WTC11 (cell line): Measurements from ENCODE around the gene DDX10. TPM values are rescaled to one million over a fixed set of nuclear protein-coding genes. Genes with fewer than 3 reads are reported as not detected.

Source experiments
- ATAC-seq: fragments of 200-7000 bp; cut with Tn5 transposase; 2 replicates; pipeline ENCODE4 v1.10.0; 2021; ENCODE audit warnings: mild to moderate bottlenecking, moderate library complexity
- CTCF ChIA-PET: fragments of 300-600 bp; sonication (Branson Sonifier 250); formaldehyde crosslinking; loops from one replicate; lab custom pipeline; 2021; ENCODE audit warnings: antibody characterized with exemption; lab: Charles Lee
- POLR2A ChIA-PET: fragments of 350-600 bp; sonication (Branson Sonifier 250); formaldehyde crosslinking; loops from one replicate; lab custom pipeline; 2021; ENCODE audit warnings: antibody characterized with exemption; lab: Charles Lee
- DNase-seq: peaks from one replicate; pipeline ENCODE4 v3.0.0; 2021; ENCODE audit warnings: low spot score
- H3K27ac Mint-ChIP-seq: 2 replicates; pipeline ENCODE4 v1.8.0; 2021; ENCODE audit warnings: mixed read lengths
- H3K27me3 Mint-ChIP-seq: 2 replicates; pipeline ENCODE4 v1.8.0; 2021; ENCODE audit warnings: low read depth, mild to moderate bottlenecking, moderate library complexity, mixed read lengths
- H3K36me3 Mint-ChIP-seq: 2 replicates; pipeline ENCODE4 v1.8.0; 2021; ENCODE audit warnings: mixed read lengths
- H3K4me1 Mint-ChIP-seq: 2 replicates; pipeline ENCODE4 v1.8.0; 2022; ENCODE audit warnings: mixed read lengths
- H3K4me3 Mint-ChIP-seq: 2 replicates; pipeline ENCODE4 v1.8.0; 2021; ENCODE audit warnings: mild to moderate bottlenecking, moderate library complexity, mixed read lengths
- H3K9me3 Mint-ChIP-seq: 2 replicates; pipeline ENCODE4 v1.8.0; 2021; ENCODE audit warnings: mixed read lengths
- AFF4 ChIP-seq: sonication (generic); formaldehyde crosslinking; IDR thresholded peaks from 2 replicates; pipeline ENCODE4 v1.8.1; 2023; ENCODE audit warnings: mild to moderate bottlenecking, missing genetic modification reagents, borderline replicate concordance
- AR ChIP-seq: fragments of 250-450 bp; sonication (Bioruptor Pico); IDR thresholded peaks from 2 replicates; pipeline ENCODE4 v1.9.0; 2021; ENCODE audit warnings: mild to moderate bottlenecking
- ELF4 ChIP-seq: sonication (generic); formaldehyde crosslinking; IDR thresholded peaks from 2 replicates; pipeline ENCODE4 v1.8.1; 2022; ENCODE audit warnings: low read depth, mild to moderate bottlenecking, moderate library complexity, missing genetic modification reagents
- EMX1 ChIP-seq: fragments of 250-450 bp; sonication (Bioruptor Pico); IDR thresholded peaks from 2 replicates; pipeline ENCODE4 v1.8.0; 2021; ENCODE audit warnings: mild to moderate bottlenecking
- FOXP1 ChIP-seq: sonication (generic); formaldehyde crosslinking; IDR thresholded peaks from 2 replicates; pipeline ENCODE4 v1.8.0; 2022; ENCODE audit warnings: missing genetic modification reagents, mild to moderate bottlenecking, moderate library complexity, borderline replicate concordance
- HMGA2 ChIP-seq: fragments of 250-450 bp; sonication (Bioruptor Pico); IDR thresholded peaks from 2 replicates; pipeline ENCODE4 v1.4.0; 2021; ENCODE audit warnings: mild to moderate bottlenecking, moderate library complexity
- JAZF1 ChIP-seq: fragments of 250-450 bp; sonication (Bioruptor Pico); IDR thresholded peaks from 2 replicates; pipeline ENCODE4 v1.9.0; 2021; ENCODE audit warnings: moderate library complexity, mild to moderate bottlenecking, inconsistent platforms
- KAT7 ChIP-seq: sonication (generic); formaldehyde crosslinking; IDR thresholded peaks from 2 replicates; pipeline ENCODE4 v1.8.1; 2023; ENCODE audit warnings: missing genetic modification reagents, mild to moderate bottlenecking, borderline replicate concordance
- NR3C1 ChIP-seq: sonication (generic); formaldehyde crosslinking; conservative IDR thresholded peaks from 2 replicates; pipeline ENCODE4 v1.8.1; 2023; ENCODE audit warnings: low read depth, mild to moderate bottlenecking, missing genetic modification reagents
- RELA ChIP-seq: sonication (generic); formaldehyde crosslinking; IDR thresholded peaks from 2 replicates; pipeline ENCODE4 v1.8.1; 2022; ENCODE audit warnings: missing genetic modification reagents, mild to moderate bottlenecking, borderline replicate concordance
- RORB ChIP-seq: fragments of 250-450 bp; sonication (Bioruptor Pico); IDR thresholded peaks from 2 replicates; pipeline ENCODE4 v1.9.0; 2021; ENCODE audit warnings: mild to moderate bottlenecking
- ZNF121 ChIP-seq: sonication (generic); formaldehyde crosslinking; IDR thresholded peaks from 2 replicates; pipeline ENCODE4 v1.8.0; 2023; ENCODE audit warnings: missing genetic modification reagents
- ZNF219 ChIP-seq: sonication (generic); formaldehyde crosslinking; IDR thresholded peaks from 2 replicates; pipeline ENCODE4 v1.8.0; 2023; ENCODE audit warnings: missing genetic modification reagents, mild to moderate bottlenecking, borderline replicate concordance
- ZNF232 ChIP-seq: sonication (generic); formaldehyde crosslinking; IDR thresholded peaks from 2 replicates; pipeline ENCODE4 v1.8.0; 2022; ENCODE audit warnings: mild to moderate bottlenecking, missing genetic modification reagents
- ZNF317 ChIP-seq: sonication (generic); formaldehyde crosslinking; IDR thresholded peaks from 2 replicates; pipeline ENCODE4 v1.8.1; 2023; ENCODE audit warnings: low read depth, mild to moderate bottlenecking, moderate library complexity, missing genetic modification reagents, borderline replicate concordance
- ZNF671 ChIP-seq: fragments of 250-450 bp; sonication (Bioruptor Pico); IDR thresholded peaks from 2 replicates; pipeline ENCODE4 v1.8.0; 2021; ENCODE audit warnings: mild to moderate bottlenecking
- total RNA-seq: library from RNA; stranded (reverse); gene quantifications from 3 replicates; pipeline ENCODE4 v1.2.3, GENCODE V29; 2021
- TF ChIP-seq, protein P1 (sequence below): fragments of 250-450 bp; sonication (Bioruptor Pico); IDR thresholded peaks from 2 replicates; pipeline ENCODE4 v1.9.0; 2021; ENCODE audit warnings: mild to moderate bottlenecking, borderline replicate concordance

Gene DDX10
- total RNA-seq, 1 experiment from 2014 or later: 56.8 TPM

- no peak for TF ChIP-seq ZNF317
- TF ChIP-seq JAZF1 (CRISPR knock-in tag): no peak
- TF ChIP-seq, protein P1, sequence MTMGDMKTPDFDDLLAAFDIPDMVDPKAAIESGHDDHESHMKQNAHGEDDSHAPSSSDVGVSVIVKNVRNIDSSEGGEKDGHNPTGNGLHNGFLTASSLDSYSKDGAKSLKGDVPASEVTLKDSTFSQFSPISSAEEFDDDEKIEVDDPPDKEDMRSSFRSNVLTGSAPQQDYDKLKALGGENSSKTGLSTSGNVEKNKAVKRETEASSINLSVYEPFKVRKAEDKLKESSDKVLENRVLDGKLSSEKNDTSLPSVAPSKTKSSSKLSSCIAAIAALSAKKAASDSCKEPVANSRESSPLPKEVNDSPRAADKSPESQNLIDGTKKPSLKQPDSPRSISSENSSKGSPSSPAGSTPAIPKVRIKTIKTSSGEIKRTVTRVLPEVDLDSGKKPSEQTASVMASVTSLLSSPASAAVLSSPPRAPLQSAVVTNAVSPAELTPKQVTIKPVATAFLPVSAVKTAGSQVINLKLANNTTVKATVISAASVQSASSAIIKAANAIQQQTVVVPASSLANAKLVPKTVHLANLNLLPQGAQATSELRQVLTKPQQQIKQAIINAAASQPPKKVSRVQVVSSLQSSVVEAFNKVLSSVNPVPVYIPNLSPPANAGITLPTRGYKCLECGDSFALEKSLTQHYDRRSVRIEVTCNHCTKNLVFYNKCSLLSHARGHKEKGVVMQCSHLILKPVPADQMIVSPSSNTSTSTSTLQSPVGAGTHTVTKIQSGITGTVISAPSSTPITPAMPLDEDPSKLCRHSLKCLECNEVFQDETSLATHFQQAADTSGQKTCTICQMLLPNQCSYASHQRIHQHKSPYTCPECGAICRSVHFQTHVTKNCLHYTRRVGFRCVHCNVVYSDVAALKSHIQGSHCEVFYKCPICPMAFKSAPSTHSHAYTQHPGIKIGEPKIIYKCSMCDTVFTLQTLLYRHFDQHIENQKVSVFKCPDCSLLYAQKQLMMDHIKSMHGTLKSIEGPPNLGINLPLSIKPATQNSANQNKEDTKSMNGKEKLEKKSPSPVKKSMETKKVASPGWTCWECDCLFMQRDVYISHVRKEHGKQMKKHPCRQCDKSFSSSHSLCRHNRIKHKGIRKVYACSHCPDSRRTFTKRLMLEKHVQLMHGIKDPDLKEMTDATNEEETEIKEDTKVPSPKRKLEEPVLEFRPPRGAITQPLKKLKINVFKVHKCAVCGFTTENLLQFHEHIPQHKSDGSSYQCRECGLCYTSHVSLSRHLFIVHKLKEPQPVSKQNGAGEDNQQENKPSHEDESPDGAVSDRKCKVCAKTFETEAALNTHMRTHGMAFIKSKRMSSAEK (CRISPR knock-in tag): no peak
These were observed 40.5 kb upstream of the DDX10 start (continued) for GRCh38 chr11:108624196-108624925.

- Mint-ChIP-seq H3K4me3 (no peak overlapping the region), H3K9me3 (peaks cover 23% of the 10 kb centered on the region), H3K27ac (no peak overlapping the region), H3K36me3 (peaks cover 10% of the 10 kb centered on the region; the same call in 1 of the 2 replicates), H3K27me3 (no peaks in the 10 kb centered on the region), H3K4me1 (peaks cover 19% of the 10 kb centered on the region)
- DNase-seq: no peak
- ChIA-PET CTCF (no interaction called here), POLR2A (no interaction called here)
- ATAC-seq: no peak
- no peak for TF ChIP-seq AFF4 (CRISPR knock-in tag)
- no peak for TF ChIP-seq ZNF219
These were observed 36.5 kb upstream of the DDX10 start for GRCh38 chr11:108628326-108628725.

DNA sequence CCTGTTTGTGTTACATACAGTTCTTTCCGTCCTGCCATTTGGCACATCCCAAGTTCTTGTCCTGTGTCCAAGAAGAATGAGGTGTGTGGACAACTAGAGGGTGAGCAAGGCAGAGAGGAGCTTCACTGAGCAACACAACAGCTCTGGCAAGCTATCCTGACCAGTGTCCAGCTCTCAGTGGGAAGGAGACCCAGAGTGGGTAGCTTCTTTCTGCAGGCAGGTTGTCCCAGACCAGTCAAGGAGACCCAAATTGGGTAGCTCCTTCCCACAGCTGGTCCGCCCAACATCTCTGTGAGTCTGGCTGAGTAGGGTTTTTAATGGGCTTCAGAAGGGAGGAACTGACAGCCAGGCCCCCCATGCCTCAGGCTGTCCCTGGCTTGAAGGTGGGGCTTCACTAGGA is 36.1 kb upstream of the DDX10 start:
- peaks cover 10% of the 10 kb centered on the region; the same call in 1 of the 2 replicates for H3K36me3 Mint-ChIP-seq
- TF ChIP-seq HMGA2 (CRISPR knock-in tag) (no peak), AR (no peak), ZNF121 (no peak), RELA (no peak), KAT7 (CRISPR knock-in tag) (no peak), EMX1 (CRISPR knock-in tag) (no peak), ZNF671 (CRISPR knock-in tag) (no peak), JAZF1 (CRISPR knock-in tag) (no peak), FOXP1 (CRISPR knock-in tag) (no peak), NR3C1 (CRISPR knock-in tag) (no peak), ELF4 (CRISPR knock-in tag) (no peak), ZNF232 (CRISPR knock-in tag) (no peak), RORB (CRISPR knock-in tag) (no peak)
- TF ChIP-seq, protein P1 (CRISPR knock-in tag): no peak
- TF ChIP-seq, all 79 proteins: peak for 0

More for the DNA sequence above, 36.1 kb upstream of the DDX10 start:
- POLR2A ChIA-PET: no interaction called here
- Mint-ChIP-seq H3K4me3 (no peak overlapping the region), H3K9me3 (peaks cover 23% of the 10 kb centered on the region), H3K27me3 (no peaks in the 10 kb centered on the region), H3K27ac (no peak overlapping the region), H3K4me1 (peaks cover 18% of the 10 kb centered on the region)
- CTCF ChIA-PET: no interaction called here
- DNase-seq: no peak
- no peak for ATAC-seq
